NCI-H774 (cell line): Measurements from ENCODE around the gene APMAP.

Source experiments
- DNase-seq: peaks from one replicate; lab custom pipeline; 2025; lab: John Stamatoyannopoulos, UW

Gene APMAP

GRCh38 chr20:25024171-25024570 lies 31.6 kb upstream of the APMAP start:
- DNase-seq = no peak

- no peak for DNase-seq
Observed at GRCh38 chr20:25023356-25023755, 30.8 kb upstream of the APMAP start.

GRCh38 chr20:25022680-25023079 lies 30.1 kb upstream of the APMAP start:
- DNase-seq = no peak

- DNase-seq = no peak
Observed at GRCh38 chr20:25021336-25021735, 28.8 kb upstream of the APMAP start.

- no peak for DNase-seq
Observed at GRCh38 chr20:25020901-25021301, 28.4 kb upstream of the APMAP start.

GRCh38 chr20:25020345-25020744 lies 27.8 kb upstream of the APMAP start:
- no peak for DNase-seq

- DNase-seq = no peak
Observed at GRCh38 chr20:25019381-25020155, 27.0 kb upstream of the APMAP start.

- no peak for DNase-seq
Observed at GRCh38 chr20:25018841-25019240, 26.3 kb upstream of the APMAP start.

GRCh38 chr20:25018425-25018824 lies 25.9 kb upstream of the APMAP start:
- DNase-seq = no peak

- peak; percentile 62 for DNase-seq
Observed at GRCh38 chr20:25017257-25017803, 24.8 kb upstream of the APMAP start.

- DNase-seq = no peak
Observed at GRCh38 chr20:25016471-25016870, 23.9 kb upstream of the APMAP start.

- DNase-seq = no peak
Observed at GRCh38 chr20:25015986-25016385, 23.4 kb upstream of the APMAP start.

- no peak for DNase-seq
Observed at GRCh38 chr20:25014816-25015215, 22.3 kb upstream of the APMAP start.

GRCh38 chr20:25013478-25014380 lies 21.2 kb upstream of the APMAP start:
- DNase-seq = no peak

- no peak for DNase-seq
Observed at GRCh38 chr20:25012616-25013189, 20.2 kb upstream of the APMAP start.

GRCh38 chr20:25011831-25012241 lies 19.3 kb upstream of the APMAP start:
- no peak for DNase-seq

- DNase-seq = no peak
Observed at GRCh38 chr20:25011261-25011660, 18.7 kb upstream of the APMAP start.

GRCh38 chr20:25009218-25010145 lies 16.9 kb upstream of the APMAP start:
- no peak for DNase-seq

- DNase-seq = no peak
Observed at GRCh38 chr20:25008388-25009217, 16.1 kb upstream of the APMAP start.

GRCh38 chr20:25007491-25008305 lies 15.1 kb upstream of the APMAP start:
- DNase-seq = no peak
